HL-60 (cell line): ENCODE results near the gene CHST2.
A peak's percentile ranks its signal among the peaks of the same experiment; 100 is the strongest.

Source experiments
- DNase-seq, 2 experiments: peaks; one replicate each; pipeline ENCODE4 v3.0.0-alpha.2; 2010 to 2020; ENCODE audit warnings: low read depth in 1 of 2, low spot score in 1 of 2
- H3K27ac ChIP-seq: fragments of 250-450 bp; sonication (Bioruptor Pico); replicated peaks from 2 replicates; pipeline ENCODE4 v1.5.1; 2020; ENCODE audit warnings: mild to moderate bottlenecking, moderate library complexity
- H3K27me3 ChIP-seq: fragments of 250-450 bp; sonication (Bioruptor Pico); 2 replicates; pipeline ENCODE4 v1.5.1; 2021; ENCODE audit warnings: mild to moderate bottlenecking, moderate library complexity; ENCODE audit not compliant: insufficient read depth, poor library complexity, severe bottlenecking
- H3K4me3 ChIP-seq: replicated peaks from 2 replicates; pipeline ENCODE4 v1.5.1; 2011; ENCODE audit warnings: mild to moderate bottlenecking, control low read depth, low read length; ENCODE audit not compliant: insufficient read depth
- CTCF ChIP-seq: IDR thresholded peaks from one replicate; pipeline ENCODE4 v1.5.1; 2011; ENCODE audit warnings: low read length, control low read depth, inconsistent platforms; ENCODE audit not compliant: insufficient read depth
- GABPA ChIP-seq: IDR thresholded peaks from 2 replicates; pipeline ENCODE4 v1.6.1; 2012; ENCODE audit warnings: low read depth
- POLR2AphosphoS5 ChIP-seq: IDR thresholded peaks from 2 replicates; pipeline ENCODE4 v1.6.1; 2012; ENCODE audit warnings: low read depth
- REST ChIP-seq: IDR thresholded peaks from 2 replicates; pipeline ENCODE4 v1.6.1; 2012; ENCODE audit warnings: low read depth; ENCODE audit not compliant: insufficient replicate concordance
- SPI1 ChIP-seq: IDR thresholded peaks from 2 replicates; pipeline ENCODE4 v1.6.1; 2012; ENCODE audit warnings: low read depth, mild to moderate bottlenecking, borderline replicate concordance

CHST2 gene

GRCh38 chr3:143171141-143171980, 51.8 kb downstream of the CHST2 start:
- Histone ChIP-seq H3K4me3 (no peak overlapping the region), H3K27ac (peak overlapping the region; percentile 41), H3K27me3 (no peaks in the 10 kb centered on the region)
- TF ChIP-seq POLR2AphosphoS5 (no peak), SPI1 (0 out of 2 replicates have a peak, but pooled peaks have one; percentile 4), GABPA (no peak)
- peak; percentile 36 to 62 for DNase-seq

DNA sequence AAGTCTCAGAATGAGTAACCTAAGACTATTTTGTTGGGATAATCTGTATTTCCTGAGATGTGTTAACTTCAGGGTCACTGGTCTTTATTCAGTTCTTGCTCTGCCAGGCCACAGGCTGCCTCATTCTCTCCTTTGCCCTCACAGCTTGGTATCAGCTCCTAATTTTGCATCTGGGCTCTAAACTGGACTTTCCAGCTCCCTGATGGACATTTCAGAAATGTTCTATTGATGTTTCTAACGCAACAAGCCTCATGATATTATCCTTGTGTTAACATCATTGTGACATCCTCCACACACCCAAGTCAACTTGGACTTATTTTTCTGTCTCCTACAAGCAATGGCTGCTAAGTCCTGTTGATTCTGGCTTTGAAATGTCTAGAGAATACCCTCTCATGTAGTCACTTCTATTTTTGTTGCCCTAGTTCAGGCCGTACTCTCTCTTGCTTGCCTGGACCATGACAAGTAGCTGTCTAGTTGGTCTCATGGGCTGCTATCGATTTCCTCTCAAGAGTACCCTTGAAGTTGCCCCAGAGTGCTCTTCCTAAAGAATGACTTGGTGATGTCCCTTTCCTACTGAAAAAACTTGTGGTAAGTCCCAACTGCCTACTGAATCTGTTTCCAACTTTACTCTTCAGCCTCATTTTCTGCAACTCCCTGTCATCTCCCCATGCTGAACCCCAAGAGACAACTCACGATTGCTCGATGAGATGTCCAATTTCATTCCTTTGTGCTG, 52.7 kb downstream of the CHST2 start:
- no peak for DNase-seq
- Histone ChIP-seq H3K27me3 (no peaks in the 10 kb centered on the region), H3K27ac (no peak overlapping the region; the same call in 1 of the 2 replicates), H3K4me3 (no peak overlapping the region)
- TF ChIP-seq CTCF (no peak), REST (no peak), POLR2AphosphoS5 (no peak), SPI1 (no peak), GABPA (no peak)

DNA sequence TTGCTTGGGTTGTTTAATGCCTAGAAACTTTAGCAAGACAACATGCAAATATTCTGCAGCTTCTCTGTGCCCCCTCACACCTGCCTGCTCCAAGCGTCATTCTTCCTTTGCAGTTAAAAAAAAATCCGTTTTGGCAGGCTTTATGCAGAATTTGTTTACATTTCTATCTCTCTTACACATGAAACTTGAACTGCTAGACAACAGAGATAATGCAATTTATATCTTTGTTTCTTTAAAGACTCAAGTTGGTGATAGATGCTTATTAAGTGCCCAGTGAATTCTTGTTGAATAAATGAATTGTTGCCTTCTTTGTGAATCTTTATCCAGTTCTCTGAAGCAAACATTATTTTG, 53.2 kb downstream of the CHST2 start:
- Histone ChIP-seq H3K4me3 (no peak overlapping the region), H3K27ac (no peak overlapping the region), H3K27me3 (no peaks in the 10 kb centered on the region)
- TF ChIP-seq REST (no peak), POLR2AphosphoS5 (no peak), SPI1 (no peak), CTCF (no peak), GABPA (no peak)
- no peak for DNase-seq

DNA sequence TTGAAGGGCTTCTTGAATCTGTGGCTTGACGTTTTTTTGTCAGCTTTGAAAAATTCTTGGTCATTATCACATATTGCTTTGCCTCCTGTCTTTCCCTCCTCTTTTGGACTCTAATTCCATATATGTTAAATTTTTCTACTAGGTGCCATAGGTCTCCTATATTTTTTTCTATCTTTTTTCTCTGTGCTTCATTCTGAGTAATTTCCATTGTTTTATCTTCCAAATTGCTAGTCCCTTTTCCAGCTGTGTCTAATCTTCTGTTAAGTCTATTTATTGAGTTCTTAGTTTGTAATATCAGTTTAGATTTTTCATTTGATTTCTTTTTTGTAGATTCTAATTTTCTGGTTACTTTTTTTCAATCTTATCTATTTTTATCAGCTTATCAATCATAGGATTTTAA, 53.7 kb downstream of the CHST2 start:
- H3K27ac ChIP-seq: no peak overlapping the region
- DNase-seq: no peak
- TF ChIP-seq GABPA: no peak
- TF ChIP-seq SPI1: no peak
- no peak for TF ChIP-seq REST
- TF ChIP-seq CTCF: no peak
- TF ChIP-seq POLR2AphosphoS5: no peak
- no peak overlapping the region for H3K4me3 ChIP-seq
- H3K27me3 ChIP-seq: no peaks in the 10 kb centered on the region
